LHCN-M2 (cell line): Measurements from ENCODE around the gene C5orf63. TPM values are rescaled to one million over a fixed set of nuclear protein-coding genes. Genes with fewer than 3 reads are reported as not detected.
A peak's percentile ranks its signal among the peaks of the same experiment; 100 is the strongest.
"Not testable (repeated sequence)": the region's sequence is repeated elsewhere in the genome, so short reads cannot be mapped to it uniquely, and the experiment has no call there.

Source experiments
- DNase-seq: peaks from one replicate; pipeline ENCODE4 v3.0.0-alpha.2; 2012; ENCODE audit warnings: low read depth
- polyA plus RNA-seq: library from polyadenylated mRNA; unstranded; fragments of >200 nt; gene quantifications from one replicate; pipeline ENCODE4 v1.2.1, GENCODE V29; 2012; ENCODE audit warnings: missing spikeins
- total RNA-seq: library from RNA; depleted of rRNA; stranded (reverse); fragments of >200 nt; gene quantifications from 2 replicates; pipeline ENCODE4 v1.2.3, GENCODE V29; 2014; rRNA removed

Gene C5orf63
- total RNA-seq: 2.5 and 2.8 TPM in 2 replicates
- 3.8 TPM for polyA plus RNA-seq

DNA sequence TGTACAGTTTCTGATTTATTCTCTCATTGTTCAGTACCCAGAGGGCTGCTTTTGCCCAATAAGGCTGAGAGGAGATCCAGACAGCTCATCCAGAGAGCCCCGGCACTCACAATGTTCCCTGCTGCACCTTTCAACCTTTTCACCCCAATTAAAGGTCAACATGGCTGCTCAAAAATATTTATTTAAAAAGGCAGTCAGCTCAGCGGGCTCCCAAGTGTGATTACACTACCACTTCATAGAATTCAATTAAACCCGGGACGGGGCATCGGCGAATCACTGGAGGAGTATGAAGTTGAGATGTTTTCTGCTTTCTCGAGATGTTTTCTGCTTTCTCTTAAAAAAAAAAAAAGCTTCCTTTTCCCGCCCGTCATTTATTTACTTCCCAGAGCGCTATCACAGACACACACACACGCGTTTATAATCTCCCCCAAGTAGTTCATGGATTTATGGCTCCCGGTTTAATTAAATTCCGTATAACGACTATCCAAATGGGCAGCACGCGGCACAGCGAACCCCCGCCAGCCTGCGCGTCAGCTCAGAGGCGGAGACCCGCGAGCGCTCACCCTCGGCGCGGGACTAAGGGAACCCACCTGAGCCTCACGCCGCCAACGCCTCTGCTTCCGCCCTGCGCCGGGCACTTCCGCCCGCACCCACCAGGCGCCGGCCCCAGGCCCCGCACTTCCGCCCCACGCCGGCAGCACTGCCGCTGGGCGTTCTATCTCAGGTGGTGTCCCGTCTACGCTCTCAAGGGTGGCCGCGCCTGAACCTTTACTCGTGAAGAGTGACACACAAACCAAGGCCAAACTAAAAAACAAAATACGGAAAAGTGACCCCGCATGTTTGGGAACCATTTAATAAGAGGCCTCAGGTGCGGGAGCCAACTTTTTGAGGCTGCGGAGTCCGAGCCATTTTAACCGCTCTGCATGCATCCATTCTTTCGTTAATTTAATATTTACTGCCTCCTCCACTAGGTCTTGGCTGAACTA lies at the start of gene C5orf63:
TSS of gene C5orf63 (minus strand) at position 642 of the 986 bp plus-strand sequence. CDS start 14,507 bp downstream, outside the sequence.
- DNase-seq: peak; percentile 31

- DNase-seq: peak; percentile 5
Observed at GRCh38 chr5:127112347-127112864, 39.1 kb upstream of the C5orf63 start.

GRCh38 chr5:127111112-127111511 lies 37.8 kb upstream of the C5orf63 start:
- DNase-seq: no peak

- not testable (repeated sequence) for DNase-seq
Observed at GRCh38 chr5:127108624-127109260, 35.4 kb upstream of the C5orf63 start.

GRCh38 chr5:127101935-127102334 lies 28.6 kb upstream of the C5orf63 start:
- DNase-seq: no peak

DNA sequence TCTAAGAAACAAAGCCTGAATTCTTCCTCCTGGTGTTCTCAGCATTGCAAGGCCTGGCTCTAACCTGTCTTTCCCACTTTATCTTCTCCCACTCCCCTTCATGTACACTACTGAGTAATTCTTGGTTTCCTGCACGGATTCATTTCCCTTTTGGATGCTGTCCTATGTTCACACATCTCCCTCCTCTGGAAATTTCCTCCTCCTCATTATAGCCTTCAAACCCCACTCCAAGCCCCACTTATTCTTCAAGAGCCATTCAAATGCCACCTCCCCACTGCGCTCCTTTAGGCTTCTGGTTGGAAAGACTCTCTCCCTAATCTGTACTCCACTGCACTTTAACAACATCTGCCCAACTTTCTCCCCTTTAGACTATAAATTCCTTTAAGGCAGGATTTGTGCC lies 28.2 kb upstream of the C5orf63 start:
- DNase-seq: no peak

GRCh38 chr5:127098241-127098640 lies 24.9 kb upstream of the C5orf63 start:
- no peak for DNase-seq

DNA sequence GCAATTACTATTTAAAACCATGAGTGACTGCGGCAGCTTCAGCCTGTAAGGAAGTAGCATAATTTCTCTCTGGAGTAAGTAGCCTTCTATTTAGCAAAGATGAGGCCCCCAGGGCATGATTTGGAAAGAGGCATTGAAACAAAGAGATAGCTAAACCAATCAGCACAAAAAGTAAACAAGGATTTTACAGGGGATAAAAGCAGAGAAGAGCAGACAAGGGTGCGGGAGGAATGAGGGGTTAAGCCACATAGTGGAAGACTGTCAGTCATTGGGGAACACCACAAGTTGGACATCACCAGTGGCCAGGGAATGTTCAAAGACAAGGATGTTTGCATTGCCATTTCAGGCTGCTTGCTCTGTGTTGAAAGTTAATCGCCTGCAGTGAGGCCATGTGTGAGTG lies 24.0 kb upstream of the C5orf63 start:
- no peak for DNase-seq

DNA sequence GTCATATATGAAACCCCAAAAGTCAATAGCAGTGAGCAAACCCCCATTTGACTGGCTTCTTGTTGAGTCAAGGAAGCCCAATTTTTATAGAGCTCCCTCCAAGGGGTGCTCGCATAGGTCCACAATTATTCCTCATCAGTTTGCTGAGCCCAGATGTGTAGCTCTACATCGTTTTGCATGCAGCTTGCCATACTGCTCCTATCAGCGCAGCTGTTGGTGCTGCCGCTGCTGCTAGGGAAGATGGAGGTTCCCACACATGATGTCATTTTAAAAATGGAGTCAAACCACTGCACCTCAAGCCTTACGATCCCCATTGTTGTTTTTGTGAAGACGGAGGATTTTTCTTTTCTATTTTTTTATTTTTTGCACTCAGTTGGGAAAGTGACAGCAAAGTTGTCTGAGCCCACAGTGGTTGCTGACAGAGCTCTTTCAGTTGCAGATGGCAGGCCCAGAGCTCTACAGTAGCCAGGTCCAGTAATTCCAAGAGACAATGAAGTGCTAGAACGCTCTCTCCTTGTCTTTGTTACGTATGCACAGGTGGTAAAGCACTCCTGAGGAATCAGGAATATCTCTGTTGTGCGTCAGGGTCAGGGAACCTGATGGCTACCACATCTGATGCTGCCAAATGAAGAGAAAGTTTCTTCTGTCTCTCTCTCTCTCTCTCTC lies 23.2 kb upstream of the C5orf63 start:
- DNase-seq: no peak

- no peak for DNase-seq
Observed at GRCh38 chr5:127094161-127094814, 21.0 kb upstream of the C5orf63 start.

DNA sequence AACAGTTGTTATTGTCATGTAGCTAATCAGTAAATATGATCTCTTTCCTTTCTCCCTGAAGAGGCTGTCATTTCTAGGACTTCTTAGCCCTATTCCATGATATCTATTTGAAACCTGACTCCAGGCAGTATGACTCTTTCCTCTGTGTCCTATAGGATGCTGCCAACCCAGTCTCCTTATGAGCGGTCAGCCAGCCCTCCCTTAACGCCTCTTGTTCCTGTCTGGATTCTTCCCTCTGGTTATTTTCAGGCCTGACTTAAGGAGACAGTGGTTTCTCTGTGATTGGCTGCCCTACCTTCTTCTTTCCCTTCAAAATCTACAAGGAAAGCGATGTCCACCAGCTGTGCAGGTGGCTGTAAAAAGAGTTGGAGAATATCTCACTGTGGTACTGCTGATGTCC lies 19.4 kb upstream of the C5orf63 start:
- DNase-seq: peak; percentile 71

DNA sequence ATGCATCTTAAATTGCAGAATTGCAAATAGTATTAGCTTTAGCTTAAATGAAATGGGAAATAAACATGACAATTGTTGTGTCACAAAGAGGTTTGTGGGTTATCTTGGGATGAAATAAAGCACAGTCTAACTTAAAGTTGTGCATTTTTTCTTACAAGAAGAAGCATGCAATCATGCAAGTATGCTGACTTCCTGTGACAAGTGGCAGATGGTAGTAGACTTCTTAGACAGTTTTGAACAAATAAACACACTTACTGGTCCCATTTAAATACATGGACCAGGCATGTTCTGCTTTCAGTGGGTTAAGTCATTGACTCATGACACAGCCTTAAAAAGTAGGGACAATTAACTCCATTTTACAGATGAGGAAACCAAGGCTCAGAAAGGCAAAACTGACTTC lies 15.9 kb upstream of the C5orf63 start:
- DNase-seq: no peak

DNA sequence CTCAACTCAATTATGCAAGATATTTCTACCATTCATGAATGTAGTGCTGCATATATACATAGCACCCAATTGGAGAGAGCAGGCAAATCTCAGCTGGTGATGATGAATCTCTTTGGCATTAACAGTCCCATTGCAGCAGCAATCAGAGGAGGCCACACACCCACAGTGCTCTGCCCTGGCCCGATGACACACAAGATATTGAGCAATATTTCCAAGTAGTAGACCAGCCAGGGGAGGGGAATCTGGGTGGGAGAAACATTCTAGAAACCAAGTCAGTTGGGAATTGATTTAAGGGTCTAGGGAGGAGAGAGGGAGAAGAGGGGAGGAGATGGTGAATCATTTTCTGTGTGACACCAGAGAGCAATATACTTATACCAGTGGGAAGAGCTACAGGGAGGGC lies 14.9 kb upstream of the C5orf63 start:
- DNase-seq: peak; percentile 90

DNA sequence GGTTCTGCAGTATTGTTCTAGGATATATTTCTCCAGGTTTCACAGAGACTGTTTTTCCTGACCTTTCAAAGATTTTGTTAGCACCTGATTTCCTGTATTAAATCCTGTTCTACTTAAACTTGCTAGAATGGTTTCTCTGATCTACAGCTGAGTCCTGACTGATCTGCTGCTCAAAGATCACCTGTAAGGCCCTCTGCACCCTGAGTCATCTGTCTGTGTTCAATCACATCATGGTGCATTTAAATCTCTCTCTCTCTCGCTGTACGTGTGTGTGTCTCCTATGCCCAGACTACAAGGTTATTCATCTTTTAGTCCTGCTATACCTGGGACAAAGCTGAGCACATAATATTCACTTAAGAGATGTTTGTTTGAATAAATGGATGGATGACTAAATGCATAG lies 13.3 kb upstream of the C5orf63 start:
- no peak for DNase-seq

DNA sequence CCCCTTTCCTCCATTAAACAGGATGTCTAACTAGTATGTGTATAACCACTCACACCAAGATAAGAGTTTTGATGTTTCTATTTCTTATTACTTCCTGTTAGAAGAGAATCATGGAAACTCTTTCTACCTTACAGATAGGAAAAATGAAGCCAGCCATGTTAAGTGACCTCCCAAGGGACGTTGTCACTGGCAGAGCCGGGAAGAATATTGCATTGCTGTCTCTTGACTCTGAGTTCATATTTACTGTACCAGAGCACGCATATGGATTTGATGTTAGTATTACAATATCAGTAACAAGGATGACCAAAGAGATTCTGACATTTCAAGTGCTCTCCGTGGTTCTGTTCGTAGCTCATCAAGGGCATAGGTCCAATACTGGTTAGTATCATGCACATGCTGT lies 12.5 kb upstream of the C5orf63 start:
- no peak for DNase-seq

DNA sequence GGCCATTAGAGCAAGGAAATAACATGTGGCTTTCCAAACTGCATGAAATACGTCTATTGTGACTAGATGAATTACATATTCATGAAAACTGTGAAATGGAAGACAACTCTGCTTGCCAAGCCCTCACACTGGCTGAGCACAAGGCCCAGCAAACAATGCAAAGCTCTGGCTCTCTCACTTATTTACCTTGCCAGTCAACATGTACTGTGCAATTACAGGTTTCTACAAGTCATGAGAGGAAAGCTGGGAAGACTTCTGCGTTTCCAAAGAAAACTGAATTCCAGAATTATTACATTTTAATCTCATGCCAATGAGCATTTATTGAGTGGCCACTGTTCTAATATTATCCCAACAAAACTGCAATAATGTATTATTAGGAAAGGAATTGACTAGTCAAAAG lies 12.1 kb upstream of the C5orf63 start:
- no peak for DNase-seq

DNA sequence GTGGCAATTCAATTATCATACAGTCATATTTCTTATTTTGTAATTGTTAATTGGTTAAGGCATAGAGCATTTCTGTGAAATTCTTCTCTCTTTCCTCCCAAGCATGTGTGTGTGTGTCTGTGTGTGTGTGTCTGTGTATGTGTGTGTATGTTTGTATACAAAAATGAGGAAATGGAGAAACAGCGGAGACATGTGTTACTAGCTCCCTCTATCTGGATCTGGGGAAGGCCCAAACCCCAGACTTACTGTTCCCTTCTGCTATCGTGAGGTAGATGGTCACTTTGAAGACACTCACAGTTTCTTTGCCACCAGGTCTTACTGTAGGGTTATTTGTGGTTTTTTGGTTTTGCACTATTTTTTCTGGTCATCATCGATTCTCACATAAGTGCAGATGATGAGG lies 11.4 kb upstream of the C5orf63 start:
- DNase-seq: no peak

GRCh38 chr5:127083711-127084110 lies 10.4 kb upstream of the C5orf63 start:
- no peak for DNase-seq

- DNase-seq: no peak
Observed at GRCh38 chr5:127079994-127080491, 6.7 kb upstream of the C5orf63 start.

DNA sequence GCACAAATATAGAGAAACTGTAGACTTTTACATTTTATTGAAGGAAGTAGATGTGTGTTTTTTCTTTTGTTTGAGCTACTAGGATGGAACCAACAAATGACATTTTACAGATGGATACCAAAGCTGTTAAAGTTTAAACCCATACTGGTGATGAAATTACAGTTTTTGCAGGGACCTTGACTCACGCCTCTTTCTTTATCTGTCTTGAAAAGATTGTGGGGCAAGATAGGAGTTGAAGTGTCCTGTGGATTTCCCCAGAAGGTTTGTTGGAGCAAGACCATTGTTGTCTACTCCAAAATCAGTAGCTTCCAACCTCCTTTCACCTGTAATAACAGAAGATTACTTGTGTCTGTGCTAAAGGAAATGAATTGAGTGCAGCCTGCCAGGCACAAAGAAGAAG lies 4.1 kb upstream of the C5orf63 start:
- no peak for DNase-seq
